RWPE2 (cell line): Measurements from ENCODE around the gene DNLZ.

Experiments used
- ATAC-seq: fragments of 200-7000 bp; cut with Tn5 transposase; 3 replicates; pipeline ENCODE4 v1.9.1; 2021; ENCODE audit warnings: low read depth
- DNase-seq: peaks from one replicate; pipeline ENCODE4 v3.0.0-alpha.2; 2020; ENCODE audit warnings: low spot score
- H3K27ac ChIP-seq: fragments of 450-650 bp; 2 replicates; pipeline ENCODE4 v1.5.1; 2017; ENCODE audit warnings: mild to moderate bottlenecking; ENCODE audit not compliant: poor library complexity, severe bottlenecking
- H3K27me3 ChIP-seq: fragments of 250-450 bp; sonication (Bioruptor Pico); 2 replicates; pipeline ENCODE4 v1.5.1; 2021; ENCODE audit warnings: mild to moderate bottlenecking, moderate library complexity; ENCODE audit not compliant: insufficient read depth, poor library complexity, severe bottlenecking
- H3K36me3 ChIP-seq: fragments of 250-450 bp; sonication (Bioruptor Pico); 2 replicates; pipeline ENCODE4 v1.5.1; 2020; ENCODE audit warnings: low read depth, mild to moderate bottlenecking, moderate library complexity
- H3K4me1 ChIP-seq: fragments of 250-450 bp; sonication (Bioruptor Pico); 2 replicates; pipeline ENCODE4 v1.5.1; 2021; ENCODE audit warnings: mild to moderate bottlenecking, moderate library complexity; ENCODE audit not compliant: insufficient read depth, poor library complexity, severe bottlenecking
- H3K4me3 ChIP-seq: fragments of 250-450 bp; sonication (Bioruptor Pico); 2 replicates; pipeline ENCODE4 v1.5.1; 2021; ENCODE audit warnings: mild to moderate bottlenecking, moderate library complexity; ENCODE audit not compliant: severe bottlenecking
- H3K9me3 ChIP-seq: fragments of 250-450 bp; sonication (Bioruptor Pico); 2 replicates; pipeline ENCODE4 v1.5.1; 2021; ENCODE audit warnings: mild to moderate bottlenecking, moderate library complexity; ENCODE audit not compliant: severe bottlenecking
- CTCF ChIP-seq: fragments of 450-650 bp; IDR thresholded peaks from one replicate; pipeline ENCODE4 v1.5.1; 2017; ENCODE audit warnings: mild to moderate bottlenecking, moderate library complexity; ENCODE audit not compliant: poor library complexity, severe bottlenecking

DNLZ gene

GRCh38 chr9:136392538-136393449, 29.2 kb upstream of the DNLZ start:
- ATAC-seq = no peak
- no peak for DNase-seq
- no peak overlapping the region for H3K27ac ChIP-seq
- no peak for TF ChIP-seq CTCF
- no peaks in the 10 kb centered on the region for H3K4me1 ChIP-seq
- no peaks in the 10 kb centered on the region for H3K27me3 ChIP-seq
- no peaks in the 10 kb centered on the region for H3K9me3 ChIP-seq
- no peak overlapping the region for H3K4me3 ChIP-seq
- H3K36me3 ChIP-seq = peaks cover 88% of the 10 kb centered on the region

GRCh38 chr9:136391737-136392537, 28.4 kb upstream of the DNLZ start:
- no peak for ATAC-seq
- TF ChIP-seq CTCF = no peak
- Histone ChIP-seq H3K27me3 (no peaks in the 10 kb centered on the region), H3K4me3 (no peak overlapping the region), H3K27ac (no peak overlapping the region), H3K4me1 (no peaks in the 10 kb centered on the region), H3K9me3 (no peaks in the 10 kb centered on the region), H3K36me3 (peaks cover 92% of the 10 kb centered on the region)
- no peak for DNase-seq

DNA sequence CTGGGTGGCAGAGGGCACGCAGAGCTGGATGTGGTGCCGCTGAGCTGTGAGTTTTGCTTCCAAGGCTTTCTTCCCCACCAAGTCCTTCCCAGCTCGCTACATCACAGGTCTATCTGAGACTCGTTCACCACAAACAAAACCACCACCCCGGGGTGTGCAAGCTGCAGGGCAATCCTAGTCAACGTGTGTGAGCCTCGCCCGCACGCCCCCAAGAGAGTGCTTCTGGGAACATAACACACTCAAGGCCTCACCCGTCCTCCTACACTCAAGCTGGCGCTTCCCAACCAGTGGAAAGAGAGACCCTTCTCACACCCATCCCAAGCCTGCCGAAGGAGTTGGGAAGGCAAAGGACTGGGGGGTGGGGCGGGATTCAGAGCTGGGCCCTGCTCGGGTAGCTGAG, 25.9 kb upstream of the DNLZ start:
- ATAC-seq = no peak
- H3K9me3 ChIP-seq = no peaks in the 10 kb centered on the region
- H3K36me3 ChIP-seq = peaks cover 87% of the 10 kb centered on the region
- H3K27ac ChIP-seq = no peak overlapping the region
- H3K4me3 ChIP-seq = no peak overlapping the region
- H3K27me3 ChIP-seq = no peaks in the 10 kb centered on the region
- DNase-seq = no peak
- no peaks in the 10 kb centered on the region for H3K4me1 ChIP-seq
- TF ChIP-seq CTCF = no peak

DNA sequence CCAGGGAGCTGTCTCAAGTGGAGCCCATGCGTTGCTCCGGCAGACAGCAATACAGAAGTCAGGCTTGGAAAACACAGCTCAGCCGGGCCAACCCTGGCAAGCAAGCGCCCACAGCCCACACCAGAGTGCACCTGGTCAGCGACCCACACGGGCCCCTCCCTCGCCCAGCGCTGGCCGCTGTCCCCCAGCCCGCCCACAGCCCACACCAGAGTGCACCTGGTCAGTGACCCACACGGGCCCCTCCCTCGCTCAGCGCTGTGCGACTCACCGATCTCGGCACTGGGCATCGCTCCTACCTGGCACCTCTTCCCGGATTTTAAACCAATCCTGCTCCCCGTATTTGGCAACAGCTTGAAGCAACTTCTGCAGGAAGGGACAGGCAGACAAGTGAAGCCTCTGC, 23.7 kb upstream of the DNLZ start:
- Histone ChIP-seq H3K36me3 (peaks cover 69% of the 10 kb centered on the region), H3K4me1 (no peaks in the 10 kb centered on the region), H3K9me3 (no peaks in the 10 kb centered on the region), H3K4me3 (no peak overlapping the region), H3K27ac (no peak overlapping the region), H3K27me3 (no peaks in the 10 kb centered on the region)
- ATAC-seq (no peak), DNase-seq (no peak)
- no peak for TF ChIP-seq CTCF
